K562 (cell line): Measurements from ENCODE around the gene DSTYK. TPM values are rescaled to one million over a fixed set of nuclear protein-coding genes. Genes with fewer than 3 reads are reported as not detected.

Source experiments
- ATAC-seq: fragments of 200-7000 bp; cut with Tn5 transposase; 3 replicates; pipeline ENCODE4 v1.9.1; 2020; ENCODE audit warnings: moderate library complexity
- Bru-seq: library from RNA; stranded (reverse); fragments of 400-500 nt; gene quantifications from one replicate; lab custom pipeline; 2021; lab: Mats Ljungman, UMichigan
- BruChase-seq, 2 experiments: library from RNA; stranded (reverse); fragments of 400-500 nt; gene quantifications; one replicate each; lab custom pipeline; 2021; lab: Mats Ljungman, UMichigan
- BruUV-seq: library from RNA; stranded (reverse); fragments of 400-500 nt; replicated peaks from 2 replicates; lab custom pipeline; 2021; lab: Mats Ljungman, UMichigan
- CTCF ChIA-PET: fragments of 300-600 bp; formaldehyde crosslinking; extraction: SDS; loops from one replicate; lab custom pipeline; 2021; ENCODE audit warnings: low intra/inter-chr PET ratio; lab: Yijun Ruan, JAX
- POLR2A ChIA-PET: fragments of 300-600, 350-650 bp; sonication (Branson Sonifier 250); formaldehyde crosslinking; extraction: SDS; loops from one replicate; lab custom pipeline; 2021; ENCODE audit warnings: antibody characterized with exemption, inconsistent platforms; lab: Yijun Ruan, JAX
- DNase-seq, 4 experiments: peaks; one replicate each; pipeline versions ENCODE4 v3.0.0 to v3.0.0-alpha.2; 2011 to 2018; ENCODE audit warnings: low spot score in 3 of 4, mixed read lengths in 3 of 4; ENCODE audit errors: extremely low read depth in 1 of 4
- FAIRE-seq: peaks from 2 replicates; lab custom pipeline; 2011; peaks lifted over from hg19 to GRCh38; lab: Jason Lieb, UNC
- H2AFZ ChIP-seq: 2 replicates; pipeline ENCODE4 v1.6.0; 2011; ENCODE audit warnings: low read depth, low read length, control low read depth, inconsistent platforms
- H3K27ac ChIP-seq: fragments of 200-600 bp; 3 replicates; pipeline ENCODE4 v1.8.0; 2011; ENCODE audit warnings: low read depth, mild to moderate bottlenecking, control low read depth, inconsistent platforms, low read length, moderate library complexity, mixed read lengths; ENCODE audit errors: extremely low read depth
- H3K27me3 ChIP-seq, 2 experiments: fragments of 300-600 bp in 1 of 2; 2 replicates in 1 of 2; 3 replicates in 1 of 2; pipeline versions ENCODE4 v1.6.0 to v1.8.0; 2011; ENCODE audit warnings: inconsistent platforms in 2 of 2, low read length in 2 of 2, mild to moderate bottlenecking in 1 of 2, mixed read lengths in 1 of 2, moderate library complexity in 1 of 2; ENCODE audit not compliant: control insufficient read depth in 2 of 2, insufficient read depth in 2 of 2
- H3K36me3 ChIP-seq: fragments of 300-600 bp; 3 replicates; pipeline ENCODE4 v1.8.0; 2011; ENCODE audit warnings: mild to moderate bottlenecking, low read length, inconsistent platforms; ENCODE audit not compliant: control insufficient read depth, insufficient read depth
- H3K4me1 ChIP-seq, 2 experiments: fragments of 200-600 bp in 1 of 2; replicated peaks in 1 of 2; 2 replicates in 1 of 2; 3 replicates in 1 of 2; pipeline versions ENCODE4 v1.5.1 to v1.8.0; 2011; ENCODE audit warnings: inconsistent platforms in 2 of 2, low read length in 2 of 2, mild to moderate bottlenecking in 1 of 2, mixed read lengths in 1 of 2, moderate library complexity in 1 of 2; ENCODE audit not compliant: control insufficient read depth in 2 of 2, insufficient read depth in 2 of 2
- H3K4me2 ChIP-seq: 2 replicates; pipeline ENCODE4 v1.6.1; 2011; ENCODE audit warnings: low read length, control low read depth, inconsistent platforms, mixed read lengths; ENCODE audit not compliant: insufficient read depth
- H3K4me3 ChIP-seq: fragments of 200-600 bp; sonication (generic), shearing (Covaris generic); 2 replicates; pipeline ENCODE4 v1.5.1; 2016; ENCODE audit warnings: control low read depth, inconsistent platforms
- H3K79me2 ChIP-seq: fragments of 200-600 bp; 3 replicates; pipeline ENCODE4 v1.8.0; 2011; ENCODE audit warnings: low read length, inconsistent platforms; ENCODE audit not compliant: control insufficient read depth, insufficient read depth
- H3K9ac ChIP-seq, 2 experiments: 2 replicates each; pipeline versions ENCODE4 v1.6.0 to v1.6.1; 2011; ENCODE audit warnings: low read depth in 2 of 2, low read length in 2 of 2, control low read depth in 1 of 2, inconsistent platforms in 1 of 2, mild to moderate bottlenecking in 1 of 2, mixed read lengths in 1 of 2; ENCODE audit not compliant: insufficient read depth in 1 of 2
- H3K9me1 ChIP-seq: one replicate; pipeline ENCODE4 v1.6.0; 2011; ENCODE audit warnings: inconsistent platforms, mild to moderate bottlenecking, low read length, moderate library complexity; ENCODE audit not compliant: control insufficient read depth, insufficient read depth
- H3K9me3 ChIP-seq: replicated peaks from 2 replicates; pipeline ENCODE4 v1.5.1; 2011; ENCODE audit warnings: low read depth, low read length, inconsistent platforms; ENCODE audit not compliant: control insufficient read depth, insufficient read depth
- H4K20me1 ChIP-seq: replicated peaks from 2 replicates; pipeline ENCODE4 v1.6.1; 2011; ENCODE audit warnings: low read length, inconsistent platforms, mixed read lengths; ENCODE audit not compliant: control insufficient read depth, insufficient read depth
- BHLHE40 ChIP-seq: IDR thresholded peaks from 2 replicates; pipeline ENCODE4 v1.6.1; 2011; ENCODE audit warnings: low read length, improper control_type of control experiment
- CSDE1 ChIP-seq, 2 experiments: fragments of 450-650 bp; IDR thresholded peaks; 2 replicates each; pipeline ENCODE4 v1.6.1; 2016; ENCODE audit warnings: mild to moderate bottlenecking in 1 of 2
- ETV1 ChIP-seq: fragments of 450-650 bp; conservative IDR thresholded peaks from 2 replicates; pipeline ENCODE4 v1.6.1; 2016; ENCODE audit warnings: missing genetic modification characterization, control low read depth, low read depth, missing compliant biosample characterization
- FOXP4 ChIP-seq: sonication (generic); formaldehyde crosslinking; IDR thresholded peaks from 2 replicates; pipeline ENCODE4 v1.8.0; 2022; ENCODE audit warnings: mild to moderate bottlenecking, missing genetic modification reagents, borderline replicate concordance
- HDAC8 ChIP-seq: fragments of 450-650 bp; IDR thresholded peaks from 2 replicates; pipeline ENCODE4 v1.6.1; 2016; ENCODE audit warnings: mild to moderate bottlenecking, missing genetic modification characterization, moderate library complexity, missing compliant biosample characterization
- MBD2 ChIP-seq: sonication (generic); IDR thresholded peaks from 2 replicates; pipeline ENCODE4 v1.6.1; 2016; ENCODE audit warnings: low read depth, borderline replicate concordance
- MTA2 ChIP-seq: fragments of 450-650 bp; IDR thresholded peaks from 2 replicates; pipeline ENCODE4 v1.6.1; 2016; ENCODE audit warnings: low read depth
- NFE2 ChIP-seq: IDR thresholded peaks from 2 replicates; pipeline ENCODE4 v1.6.1; 2014; ENCODE audit warnings: antibody characterized with exemption, low read depth
- POLR2AphosphoS2 ChIP-seq: IDR thresholded peaks from 2 replicates; pipeline ENCODE4 v1.6.1; 2012; ENCODE audit warnings: low read length, improper control_type of control experiment
- PTBP1 ChIP-seq: fragments of 200-400 bp; formaldehyde crosslinking; IDR thresholded peaks from 2 replicates; pipeline ENCODE4 v1.6.1; 2017; ENCODE audit warnings: low read depth, low read length
- RBBP5 ChIP-seq: fragments of 200-600 bp; sonication (generic); IDR thresholded peaks from 2 replicates; pipeline ENCODE4 v1.6.1; 2012; ENCODE audit warnings: borderline replicate concordance, mild to moderate bottlenecking, low read length, control low read depth, inconsistent platforms; ENCODE audit not compliant: insufficient read depth, poor library complexity, severe bottlenecking
- RBFOX2 ChIP-seq: fragments of 200-400 bp; formaldehyde crosslinking; IDR thresholded peaks from 2 replicates; pipeline ENCODE4 v1.6.1; 2017; ENCODE audit warnings: low read depth, mild to moderate bottlenecking, low read length, moderate library complexity
- SP1 ChIP-seq: sonication (generic); formaldehyde crosslinking; IDR thresholded peaks from 2 replicates; pipeline ENCODE4 v1.8.1; 2022; ENCODE audit warnings: mild to moderate bottlenecking, missing genetic modification reagents
- TFAM ChIP-seq: fragments of 250-450 bp; sonication (Bioruptor Pico); conservative IDR thresholded peaks from 2 replicates; pipeline ENCODE4 v1.5.0; 2021; ENCODE audit warnings: mild to moderate bottlenecking, moderate library complexity
- ZNF134 ChIP-seq: fragments of 250-450 bp; sonication (Bioruptor Pico); conservative IDR thresholded peaks from 2 replicates; pipeline ENCODE4 v1.4.0; 2020
- ZNF316 ChIP-seq: fragments of 450-650 bp; IDR thresholded peaks from 2 replicates; pipeline ENCODE4 v1.6.1; 2016
- ZNF384 ChIP-seq: IDR thresholded peaks from 2 replicates; pipeline ENCODE4 v1.6.1; 2012; ENCODE audit warnings: low read depth, low read length, improper control_type of control experiment
- whole genome bisulfite sequencing: fragments of 100-300 bp; shearing (Covaris generic); methylation state at CpG from one replicate; pipeline ENCODE4 v1.1.6; 2016; ENCODE audit warnings: low coverage, mixed read lengths; ENCODE audit not compliant: insufficient coverage; ENCODE audit errors: missing lambda C conversion rate; 5-methylcytosine and 5-hydroxymethylcytosine counted together
- in situ Hi-C: fragments of 300-500 bp; cut with MboI; formaldehyde crosslinking; loops from 4 replicates; pipeline ENCODE4 v1.15.0; 2018; ENCODE audit warnings: inconsistent platforms, mixed read lengths
- intact Hi-C: fragments of 100-400 bp; cut with micrococcal nuclease; formaldehyde crosslinking; loops from 2 replicates; pipeline ENCODE4 v1.14.2; 2022
- long read RNA-seq, 3 experiments: library from polyadenylated mRNA in 2 of 3; library from RNA in 1 of 3; unstranded in 2 of 3; stranded (forward) in 1 of 3; transcript quantifications; one replicate each; pipeline ENCODE4 v2.0.0, GENCODE V29; 2019 to 2022
- polyA minus RNA-seq, 3 experiments: library from RNA; depleted of rRNA, polyadenylated mRNA; stranded (reverse); fragments of >200 nt; gene quantifications; 2 replicates each; pipeline ENCODE4 v1.2.3, GENCODE V29; 2011
- polyA plus RNA-seq, 8 experiments: library from polyadenylated mRNA; depleted of rRNA in 4 of 8; stranded (reverse) in 5 of 8; unstranded in 3 of 8; fragments of >200 nt; fragmentation: Nextera tagmentation in 2 of 8; fragmentation: Illumina TruSeq in 1 of 8; extraction: Ambion mirVana in 2 of 8; extraction: Trizol in 1 of 8; gene quantifications; 2 replicates each; pipeline versions ENCODE4 v1.2.1 to v1.2.3, GENCODE V29; 2011 to 2014; ENCODE audit warnings: inconsistent platforms in 1 of 8, missing spikeins in 1 of 8
- total RNA-seq, 7 experiments: library from RNA; depleted of rRNA in 6 of 7; stranded (reverse); fragments of >200 nt in 6 of 7; fragmentation: Illumina TruSeq in 2 of 7; extraction: Trizol in 2 of 7; gene quantifications; 2 replicates each; pipeline versions ENCODE4 v1.2.1 to v1.2.3, GENCODE V29; 2011 to 2021; ENCODE audit warnings: low replicate concordance in 1 of 7

DSTYK gene
- 12.5 and 15.3 TPM in 2 replicates for total RNA-seq (2011; cell fraction: chromatin; rRNA removed; ENCODE audit: low replicate concordance)
- total RNA-seq (2011; cell fraction: nucleolus; rRNA removed) = 6.3 and 7.2 TPM in 2 replicates
- 11.8 and 16.3 TPM in 2 replicates for total RNA-seq (2011; cell fraction: nucleoplasm; rRNA removed)
- 4.2 and 5.5 TPM in 2 replicates for total RNA-seq (2014; rRNA removed)
- 7.0 TPM in 2 replicates for total RNA-seq (2014; rRNA removed; fragmentation: Illumina TruSeq; extraction: Trizol)
- total RNA-seq (2015; rRNA removed; fragmentation: Illumina TruSeq; extraction: Trizol) = 6.6 and 7.1 TPM in 2 replicates
- 6.2 and 7.3 TPM in 2 replicates for total RNA-seq (2021)
- polyA plus RNA-seq (2011; rRNA removed) = 6.3 and 7.0 TPM in 2 replicates
- polyA plus RNA-seq (2011; cell fraction: cytosol; rRNA removed) = 2.3 and 4.7 TPM in 2 replicates
- polyA plus RNA-seq (2011; cell fraction: nucleus; rRNA removed) = 2.9 and 3.0 TPM in 2 replicates
- polyA plus RNA-seq (2012) = 5.6 and 8.7 TPM in 2 replicates
- polyA plus RNA-seq (2014; fragmentation: Illumina TruSeq; extraction: Trizol) = 6.3 and 6.9 TPM in 2 replicates
- 1 to 10 TPM; 4.6 to 5.0 TPM for polyA plus RNA-seq (2014; fragmentation: Nextera tagmentation; extraction: Ambion mirVana)
- 4.8 and 5.4 TPM in 2 replicates for polyA plus RNA-seq (2014; rRNA removed)
- 11.5 and 13.9 TPM in 2 replicates for polyA minus RNA-seq (2011; rRNA and poly(A)+ RNA removed)
- 4.2 and 4.4 TPM in 2 replicates for polyA minus RNA-seq (2011; cell fraction: cytosol; rRNA and poly(A)+ RNA removed)
- polyA minus RNA-seq (2011; cell fraction: nucleus; rRNA and poly(A)+ RNA removed) = 4.6 and 8.2 TPM in 2 replicates
- Bru-seq, nascent RNA = percentile 71 among the genes with signal in this experiment
- percentile 78 among the genes with signal in this experiment for BruChase-seq, experiment 1, labeled RNA remaining after a 2-hour chase
- BruChase-seq, experiment 2, labeled RNA remaining after a 6-hour chase = percentile 77 among the genes with signal in this experiment
- long read RNA-seq, experiment 1, full-length matches to known transcripts = 17 of 34 reads
- long read RNA-seq, experiment 1, partial matches to known transcripts = 6 of 34 reads
- long read RNA-seq, experiment 1, other reads (novel, unspliced or antisense) = 11 of 34 reads
- long read RNA-seq, experiment 2, partial matches to known transcripts = 0 of 4 reads
- long read RNA-seq, experiment 2, other reads (novel, unspliced or antisense) = 4 of 4 reads
- long read RNA-seq, experiment 3, full-length matches to known transcripts = 1 of 1 reads
- long read RNA-seq, experiment 3, partial matches to known transcripts = 0 of 1 reads
- long read RNA-seq, experiment 3, other reads (novel, unspliced or antisense) = 0 of 1 reads

- under 1% methylated on average over 62 of the region's 67 CpGs for WGBS
- POLR2A ChIA-PET = interaction anchor here (0.7 to 1.2 kb wide), 4 partner anchors 11 to 600 kb away, joined by 3 to 13 read pairs (median 4); no protein-coding TSS in a partner anchor
- H3K36me3 ChIP-seq = no peaks in the 10 kb centered on the region
- H4K20me1 ChIP-seq = no peaks in the 10 kb centered on the region
- no peaks in the 10 kb centered on the region for H3K27me3 ChIP-seq
- in situ Hi-C loops (no loop called here), intact Hi-C loops (loop anchor here (2.0 to 5.0 kb wide), 3 partner anchors 39 to 89 kb away; no protein-coding TSS in a partner anchor)
- peaks cover 43% of the 10 kb centered on the region for H3K79me2 ChIP-seq
- peak; percentile 80 for FAIRE-seq
- H3K4me1 ChIP-seq = peaks cover 16 to 44% of the 10 kb centered on the region in 2 experiments
- no TSS peak for BruUV-seq
- peak within 1 kb of the TSS; percentile 85 for H3K4me3 ChIP-seq
- peak within 1 kb of the TSS; percentile 87 for H3K4me2 ChIP-seq
- H3K9me3 ChIP-seq = no peaks in the 10 kb centered on the region
- H3K9me1 ChIP-seq = no peaks in the 10 kb centered on the region
- peak; percentile 95 to 99 (median 96) for DNase-seq
- H3K9ac ChIP-seq = peak within 1 kb of the TSS; percentile 69 to 99
- H3K27ac ChIP-seq = peak within 1 kb of the TSS; percentile 66
- H2AFZ ChIP-seq = peak within 1 kb of the TSS; percentile 96
- ATAC-seq = peak; percentile 95
- CTCF ChIA-PET = no interaction called here
- TF ChIP-seq MTA2 = peak; percentile 53
- peak; percentile 63 for TF ChIP-seq BHLHE40
- peak; percentile 15; the same call in 1 of the 2 replicates for TF ChIP-seq ZNF316
- peak; percentile 96 for TF ChIP-seq MBD2
- peak; percentile 98 for TF ChIP-seq SP1 (CRISPR knock-in tag)
- no peak for TF ChIP-seq HDAC8 (tag)
- peak; percentile 93 for TF ChIP-seq RBFOX2
- peak; percentile 66 for TF ChIP-seq ZNF384
- peak; percentile 96 for TF ChIP-seq RBBP5
- peak; percentile 84; the same call in 1 of the 2 replicates for TF ChIP-seq FOXP4
- 0 out of 2 replicates have a peak, but pooled peaks have one; percentile 20 for TF ChIP-seq PTBP1
- TF ChIP-seq NFE2 = peak; percentile 54; the same call in 1 of the 2 replicates
- no peak for TF ChIP-seq ZNF134
- no peak; a peak in 1 of 4 replicates for TF ChIP-seq CSDE1 (IDR thresholded peaks at IDR 0.05)
- TF ChIP-seq POLR2AphosphoS2 = no peak
- TF ChIP-seq ETV1 = peak; percentile 76
- TF ChIP-seq TFAM = no peak
Observed at GRCh38 chr1:205211169-205211838, at the start of gene DSTYK. Gene DSTYK (minus strand): TSS chr1:205211702. CDS start chr1:205211535, 167 bp downstream.
